D721Med (cell line): ENCODE data around the gene TMOD2.

Experiments
- DNase-seq: peaks from one replicate; pipeline ENCODE4 v3.0.0; 2011; ENCODE audit warnings: low spot score; ENCODE audit not compliant: insufficient read length
- FAIRE-seq: peaks from 2 replicates; lab custom pipeline; 2011; peaks lifted over from hg19 to GRCh38; lab: Jason Lieb, UNC
- TF ChIP-seq, protein P1 (sequence below): IDR thresholded peaks from 2 replicates; pipeline ENCODE4 v1.5.1; 2012; ENCODE audit warnings: mild to moderate bottlenecking, control low read depth; ENCODE audit not compliant: insufficient read depth; ENCODE audit errors: missing control alignments

Gene TMOD2

GRCh38 chr15:51830276-51830806, 78.9 kb downstream of the TMOD2 start:
- FAIRE-seq, result no peak
- TF ChIP-seq, protein P1, sequence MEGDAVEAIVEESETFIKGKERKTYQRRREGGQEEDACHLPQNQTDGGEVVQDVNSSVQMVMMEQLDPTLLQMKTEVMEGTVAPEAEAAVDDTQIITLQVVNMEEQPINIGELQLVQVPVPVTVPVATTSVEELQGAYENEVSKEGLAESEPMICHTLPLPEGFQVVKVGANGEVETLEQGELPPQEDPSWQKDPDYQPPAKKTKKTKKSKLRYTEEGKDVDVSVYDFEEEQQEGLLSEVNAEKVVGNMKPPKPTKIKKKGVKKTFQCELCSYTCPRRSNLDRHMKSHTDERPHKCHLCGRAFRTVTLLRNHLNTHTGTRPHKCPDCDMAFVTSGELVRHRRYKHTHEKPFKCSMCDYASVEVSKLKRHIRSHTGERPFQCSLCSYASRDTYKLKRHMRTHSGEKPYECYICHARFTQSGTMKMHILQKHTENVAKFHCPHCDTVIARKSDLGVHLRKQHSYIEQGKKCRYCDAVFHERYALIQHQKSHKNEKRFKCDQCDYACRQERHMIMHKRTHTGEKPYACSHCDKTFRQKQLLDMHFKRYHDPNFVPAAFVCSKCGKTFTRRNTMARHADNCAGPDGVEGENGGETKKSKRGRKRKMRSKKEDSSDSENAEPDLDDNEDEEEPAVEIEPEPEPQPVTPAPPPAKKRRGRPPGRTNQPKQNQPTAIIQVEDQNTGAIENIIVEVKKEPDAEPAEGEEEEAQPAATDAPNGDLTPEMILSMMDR, result no peak
- DNase-seq, result no peak

- FAIRE-seq (no peak), DNase-seq (no peak)
- TF ChIP-seq, protein P1, result no peak
Observed at GRCh38 chr15:51833772-51834171, 82.4 kb downstream of the TMOD2 start.

- FAIRE-seq (no peak), DNase-seq (no peak)
- TF ChIP-seq, protein P1, result no peak
Observed at GRCh38 chr15:51837792-51838251, 86.4 kb downstream of the TMOD2 start.

DNA sequence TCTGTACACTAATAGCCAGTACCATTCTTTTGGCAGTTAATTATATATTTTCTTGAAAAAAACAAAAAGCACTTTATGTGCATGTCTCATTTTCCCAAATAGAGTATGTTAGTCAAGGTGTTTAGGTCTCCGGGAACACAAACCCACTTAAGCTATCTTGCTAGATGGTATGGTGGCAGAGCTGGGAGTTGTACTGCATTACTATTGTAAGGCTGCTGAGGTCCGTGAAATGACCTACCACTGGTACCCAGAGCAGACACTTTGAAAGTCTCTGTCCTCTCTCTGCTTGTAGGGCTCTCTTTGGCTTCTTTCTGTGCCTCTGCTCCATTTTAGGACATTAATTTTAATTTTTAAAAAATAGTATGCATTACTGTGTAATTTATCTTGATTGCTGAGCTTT, 86.9 kb downstream of the TMOD2 start:
- TF ChIP-seq, protein P1, result no peak
- FAIRE-seq, result no peak
- no peak for DNase-seq

- FAIRE-seq (no peak), DNase-seq (no peak)
- TF ChIP-seq, protein P1, result no peak
Observed at GRCh38 chr15:51840692-51841091, 89.3 kb downstream of the TMOD2 start.

- no peak for DNase-seq
- FAIRE-seq, result no peak
- TF ChIP-seq, protein P1, result no peak
Observed at GRCh38 chr15:51841406-51842040, 90.1 kb downstream of the TMOD2 start.

- DNase-seq (no peak), FAIRE-seq (no peak)
- TF ChIP-seq, protein P1, result no peak
Observed at GRCh38 chr15:51842265-51842664, 90.9 kb downstream of the TMOD2 start.
